ENCODE results near the gene STX3.

STX3 gene

GRCh38 chr11:59754859-59755700 is at the start of gene STX3:
Gene STX3 (plus strand): TSS chr11:59755376. CDS start chr11:59755606, 230 bp downstream.
- peak; percentile 53 for DNase-seq (ENCODE audit: low read depth)

GRCh38 chr11:59706518-59707285 is 48.5 kb upstream of the STX3 start:
- DNase-seq (ENCODE audit: low read depth): no peak

- DNase-seq (ENCODE audit: low read depth): no peak
Observed at GRCh38 chr11:59707371-59707770, 47.8 kb upstream of the STX3 start.

GRCh38 chr11:59708537-59708936 is 46.6 kb upstream of the STX3 start:
- DNase-seq (ENCODE audit: low read depth): no peak

- DNase-seq (ENCODE audit: low read depth): no peak
Observed at GRCh38 chr11:59710136-59710847, 44.9 kb upstream of the STX3 start.

GRCh38 chr11:59713745-59714144 is 41.4 kb upstream of the STX3 start, which contains the start of gene OR10V1:
Gene OR10V1 (minus strand): TSS chr11:59713845. CDS start chr11:59713845, 0 bp downstream.
- no peak for DNase-seq (ENCODE audit: low read depth)

- no peak for DNase-seq (ENCODE audit: low read depth)
Observed at GRCh38 chr11:59716051-59716450, 39.1 kb upstream of the STX3 start.

GRCh38 chr11:59719556-59719955 is 35.6 kb upstream of the STX3 start:
- DNase-seq (ENCODE audit: low read depth): no peak

- no peak for DNase-seq (ENCODE audit: low read depth)
Observed at GRCh38 chr11:59724066-59724465, 31.1 kb upstream of the STX3 start.

- DNase-seq (ENCODE audit: low read depth): no peak
Observed at GRCh38 chr11:59727426-59727825, 27.8 kb upstream of the STX3 start.

GRCh38 chr11:59728154-59728553 is 27.0 kb upstream of the STX3 start:
- DNase-seq (ENCODE audit: low read depth): no peak

GRCh38 chr11:59728913-59729312 is 26.3 kb upstream of the STX3 start:
- no peak for DNase-seq (ENCODE audit: low read depth)

- DNase-seq (ENCODE audit: low read depth): no peak
Observed at GRCh38 chr11:59729834-59730233, 25.3 kb upstream of the STX3 start.

GRCh38 chr11:59730896-59731565 is 24.1 kb upstream of the STX3 start:
- DNase-seq (ENCODE audit: low read depth): no peak

GRCh38 chr11:59746111-59746510 is 9.1 kb upstream of the STX3 start:
- DNase-seq (ENCODE audit: low read depth): no peak

- peak; percentile 62 for DNase-seq (ENCODE audit: low read depth)
Observed at GRCh38 chr11:59753650-59754493, 1.3 kb upstream of the STX3 start.

- peak; percentile 5 for DNase-seq (ENCODE audit: low read depth)
Observed at GRCh38 chr11:59754494-59754858, 700 bp upstream of the STX3 start.

- peak; percentile 1 for DNase-seq (ENCODE audit: low read depth)
Observed at GRCh38 chr11:59755701-59756557, 753 bp downstream of the STX3 start.

- DNase-seq (ENCODE audit: low read depth): no peak
Observed at GRCh38 chr11:59756558-59756840, 1.3 kb downstream of the STX3 start.

- no peak for DNase-seq (ENCODE audit: low read depth)
Observed at GRCh38 chr11:59756845-59757244, 1.7 kb downstream of the STX3 start.

Data from stimulated activated CD8-positive, alpha-beta memory T cell treated with anti-CD3 and anti-CD28 coated beads, Interleukin-15, amount 100 ng/mL, for 24 hours (primary cell).